ENCODE data around the gene NSD1.
"Not testable (repeated sequence)": the region's sequence is repeated elsewhere in the genome, so short reads cannot be mapped to it uniquely, and the experiment has no call there.

DNA sequence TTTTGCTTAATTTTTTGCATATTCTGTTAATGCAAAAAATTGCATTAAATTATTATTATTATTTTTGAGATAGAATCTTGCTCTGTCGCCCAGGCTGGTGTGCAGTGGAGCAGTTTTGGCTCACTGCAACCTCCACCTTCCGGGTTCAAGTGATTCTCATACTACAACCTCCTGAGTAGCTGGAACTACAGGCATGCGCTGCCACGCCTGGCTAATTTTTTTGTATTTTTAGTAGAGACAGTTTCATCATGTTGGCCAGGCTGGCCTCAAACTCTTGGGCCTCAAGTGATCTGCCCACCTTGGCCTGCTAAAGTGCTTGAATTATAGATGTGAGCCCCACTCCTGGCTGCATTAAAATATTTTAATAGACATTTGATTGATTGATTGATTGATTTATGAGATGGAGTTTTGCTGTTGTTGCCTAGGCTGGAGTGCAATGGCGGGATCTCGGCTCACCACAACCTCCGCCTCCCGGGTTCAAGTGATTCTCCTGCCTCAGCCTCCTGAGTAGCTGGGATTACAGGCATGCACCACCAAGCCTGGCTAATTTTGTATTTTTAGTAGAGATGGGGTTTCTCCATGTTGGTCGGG lies 44.4 kb downstream of the NSD1 start:
- TF ChIP-seq, protein P1, sequence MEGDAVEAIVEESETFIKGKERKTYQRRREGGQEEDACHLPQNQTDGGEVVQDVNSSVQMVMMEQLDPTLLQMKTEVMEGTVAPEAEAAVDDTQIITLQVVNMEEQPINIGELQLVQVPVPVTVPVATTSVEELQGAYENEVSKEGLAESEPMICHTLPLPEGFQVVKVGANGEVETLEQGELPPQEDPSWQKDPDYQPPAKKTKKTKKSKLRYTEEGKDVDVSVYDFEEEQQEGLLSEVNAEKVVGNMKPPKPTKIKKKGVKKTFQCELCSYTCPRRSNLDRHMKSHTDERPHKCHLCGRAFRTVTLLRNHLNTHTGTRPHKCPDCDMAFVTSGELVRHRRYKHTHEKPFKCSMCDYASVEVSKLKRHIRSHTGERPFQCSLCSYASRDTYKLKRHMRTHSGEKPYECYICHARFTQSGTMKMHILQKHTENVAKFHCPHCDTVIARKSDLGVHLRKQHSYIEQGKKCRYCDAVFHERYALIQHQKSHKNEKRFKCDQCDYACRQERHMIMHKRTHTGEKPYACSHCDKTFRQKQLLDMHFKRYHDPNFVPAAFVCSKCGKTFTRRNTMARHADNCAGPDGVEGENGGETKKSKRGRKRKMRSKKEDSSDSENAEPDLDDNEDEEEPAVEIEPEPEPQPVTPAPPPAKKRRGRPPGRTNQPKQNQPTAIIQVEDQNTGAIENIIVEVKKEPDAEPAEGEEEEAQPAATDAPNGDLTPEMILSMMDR (IDR thresholded peaks at IDR 0.05) = not testable (repeated sequence)
- TF ChIP-seq POLR2A (IDR thresholded peaks at IDR 0.05) = not testable (repeated sequence)
